GM19463 (cell line): ENCODE measurements around the gene EPYC.
"Not testable (repeated sequence)": the region's sequence is repeated elsewhere in the genome, so short reads cannot be mapped to it uniquely, and the experiment has no call there.

Experiments
- ATAC-seq: cut with Tn5 transposase; IDR thresholded peaks from one replicate; pipeline ENCODE4 v1.9.1; 2021; ENCODE audit warnings: mild to moderate bottlenecking, moderate library complexity; ENCODE audit not compliant: unreplicated experiment

EPYC gene

GRCh38 chr12:90991952-90992465 lies 12.8 kb downstream of the EPYC start:
- ATAC-seq, result no peak

- no peak for ATAC-seq
These were observed 14.2 kb downstream of the EPYC start for GRCh38 chr12:90990611-90991010.

DNA sequence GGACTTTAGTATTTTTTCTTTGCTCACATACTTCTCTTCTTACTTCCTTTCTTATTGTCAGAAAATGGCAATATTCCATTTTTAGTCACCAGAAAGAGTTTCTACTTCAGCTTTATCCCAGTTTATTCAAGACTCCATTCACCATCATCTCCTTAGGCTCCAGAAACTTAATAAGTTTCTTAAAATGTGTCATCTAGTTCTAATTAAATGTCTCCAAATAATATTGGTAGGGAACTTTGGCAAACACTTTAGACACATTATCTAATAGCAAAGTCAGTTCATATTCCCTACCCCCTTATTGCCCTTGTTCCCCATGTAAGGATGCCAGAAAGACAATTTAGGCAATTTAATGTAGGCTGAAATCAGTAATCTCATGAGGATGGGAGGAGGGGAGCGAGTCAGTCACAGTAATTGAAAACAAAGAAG lies 15.1 kb downstream of the EPYC start:
- no peak for ATAC-seq

DNA sequence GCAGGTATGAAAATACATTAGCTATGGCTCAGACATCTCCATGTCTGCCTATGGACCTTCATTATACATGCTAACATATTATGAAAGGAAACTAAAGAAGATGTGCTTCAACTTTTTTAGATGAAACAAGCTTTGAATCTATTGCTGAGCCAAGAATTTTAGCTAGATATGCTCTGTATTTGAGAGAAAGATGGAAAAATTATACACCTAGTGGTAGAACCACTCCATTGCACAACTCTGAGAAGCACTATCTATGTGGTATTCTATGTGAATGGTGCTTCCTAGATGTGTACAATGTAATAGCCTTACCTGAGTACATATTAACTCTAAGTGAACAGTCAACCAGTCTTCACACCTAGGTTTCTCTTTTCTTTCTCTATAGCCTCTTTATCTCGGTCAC lies 17.3 kb downstream of the EPYC start:
- no peak for ATAC-seq

- ATAC-seq, result no peak
These were observed 17.7 kb downstream of the EPYC start for GRCh38 chr12:90987101-90987500.

- ATAC-seq, result not testable (repeated sequence)
These were observed 19.4 kb downstream of the EPYC start for GRCh38 chr12:90985331-90985730.

- ATAC-seq, result no peak
These were observed 20.7 kb downstream of the EPYC start for GRCh38 chr12:90984114-90984513.

DNA sequence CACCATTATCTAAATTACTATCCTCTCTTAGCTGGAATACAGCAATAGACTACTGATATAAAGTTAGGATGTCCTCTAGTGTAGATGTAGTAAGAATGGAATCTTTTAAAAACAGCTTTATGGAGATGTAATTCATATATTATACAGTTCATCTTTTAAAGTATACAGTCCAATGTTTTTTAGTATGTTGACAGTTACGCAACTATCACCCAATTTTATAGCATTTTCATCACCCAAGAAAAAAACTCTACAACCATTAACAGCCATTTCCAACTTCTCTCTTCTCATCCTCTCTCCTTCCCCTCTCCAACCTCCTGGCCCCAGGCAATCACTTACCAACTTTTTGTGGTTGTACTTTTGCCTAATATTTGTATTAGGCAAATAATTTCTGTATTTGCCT lies 22.6 kb downstream of the EPYC start:
- ATAC-seq, result no peak

GRCh38 chr12:90979951-90980350 lies 24.8 kb downstream of the EPYC start:
- no peak for ATAC-seq

GRCh38 chr12:90979019-90979418 lies 25.8 kb downstream of the EPYC start:
- ATAC-seq, result no peak

- peak; percentile 81 for ATAC-seq
These were observed 26.5 kb downstream of the EPYC start for GRCh38 chr12:90978117-90978770.

DNA sequence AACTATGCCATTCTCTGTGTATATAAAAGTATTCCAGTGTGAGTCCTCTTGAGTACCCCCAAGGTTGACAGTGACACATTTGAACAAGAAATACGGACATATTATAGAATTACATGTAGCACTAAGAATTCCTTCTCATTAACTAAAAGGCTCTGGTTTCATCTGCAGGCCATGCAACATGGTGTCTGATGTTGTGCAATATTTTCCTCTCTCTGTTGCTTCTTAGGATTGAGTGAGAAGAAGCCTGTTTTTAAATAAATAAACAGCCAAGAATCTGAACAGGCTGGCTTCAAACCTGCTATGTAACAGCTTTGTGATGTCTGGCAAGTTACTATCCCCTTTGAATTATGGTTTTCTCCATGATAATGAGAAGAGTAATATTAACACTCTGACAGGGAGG lies 27.5 kb downstream of the EPYC start:
- no peak for ATAC-seq

DNA sequence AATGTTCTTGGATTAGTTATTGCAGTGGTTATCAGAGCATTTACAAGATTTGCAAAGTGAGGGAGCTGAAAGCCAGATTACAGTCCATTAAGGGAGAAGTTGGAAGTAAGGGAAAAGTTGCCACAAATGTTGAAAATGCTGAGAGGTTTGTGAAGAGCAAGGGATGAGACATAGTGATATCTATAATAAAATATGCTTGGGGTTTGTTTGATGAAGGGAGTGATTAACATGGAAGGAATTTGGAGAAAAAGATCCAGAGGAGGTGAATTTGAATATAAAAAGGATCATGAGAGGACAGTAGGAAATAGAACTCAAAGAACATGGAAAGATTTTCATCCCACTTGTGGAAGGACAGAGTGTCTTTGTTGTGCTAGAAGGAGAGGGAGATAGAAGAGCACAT lies 30.5 kb downstream of the EPYC start:
- ATAC-seq, result no peak

DNA sequence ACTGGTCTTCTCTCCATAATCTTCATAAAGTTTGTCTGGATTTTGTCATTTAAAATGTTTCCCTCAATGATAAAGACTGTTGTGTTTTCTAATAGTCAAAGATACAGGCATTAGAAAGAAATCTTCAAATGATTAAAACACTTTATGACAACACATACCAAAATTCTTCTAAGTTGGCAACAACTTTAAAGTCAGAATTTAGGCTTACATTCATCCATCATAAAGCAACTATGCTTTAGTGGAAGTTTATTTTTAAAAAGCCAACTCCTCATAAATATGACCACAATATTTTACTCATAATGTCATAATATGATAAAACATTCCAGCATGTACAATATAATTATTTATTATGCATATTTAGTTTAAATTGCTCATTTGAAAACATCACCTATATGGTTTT lies 32.5 kb downstream of the EPYC start:
- no peak for ATAC-seq

DNA sequence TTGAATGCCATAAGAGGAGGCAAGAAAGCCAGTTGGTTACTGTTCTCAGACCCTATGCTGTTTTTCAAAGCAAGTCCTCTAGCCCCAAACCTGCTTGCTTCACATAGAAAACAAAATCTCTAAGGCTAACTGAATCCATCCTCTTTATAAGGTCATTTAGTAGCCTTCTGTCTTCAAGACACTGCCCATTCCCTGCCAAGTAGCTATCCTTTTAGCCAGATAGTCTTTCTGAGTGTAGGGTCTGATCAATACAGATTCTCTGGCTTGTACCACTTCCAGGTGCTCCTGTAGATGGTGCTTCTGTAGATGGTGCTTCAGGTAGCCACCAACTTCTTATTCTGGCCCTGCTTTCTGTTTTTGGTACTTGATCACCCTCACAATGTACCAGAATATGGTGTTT lies 33.9 kb downstream of the EPYC start:
- no peak for ATAC-seq

DNA sequence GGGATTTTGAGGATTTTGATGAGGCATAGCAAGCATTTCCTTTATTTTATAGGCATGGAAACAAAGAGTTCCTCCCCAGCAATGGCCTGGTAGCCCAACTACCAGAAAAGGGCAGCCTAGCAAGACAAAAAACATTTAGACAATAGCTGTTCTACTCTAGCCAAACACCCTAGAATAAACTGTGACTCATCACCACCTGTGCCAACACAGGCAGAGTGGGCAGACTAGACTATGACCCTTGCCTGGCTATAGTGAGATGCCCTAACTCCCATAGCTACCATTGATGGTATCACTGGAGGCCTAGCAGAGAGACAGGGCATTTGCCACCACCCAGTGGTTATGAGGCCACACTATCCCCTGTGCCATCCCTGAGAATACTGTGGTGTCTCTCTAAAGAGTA lies 34.3 kb downstream of the EPYC start:
- ATAC-seq, result no peak

DNA sequence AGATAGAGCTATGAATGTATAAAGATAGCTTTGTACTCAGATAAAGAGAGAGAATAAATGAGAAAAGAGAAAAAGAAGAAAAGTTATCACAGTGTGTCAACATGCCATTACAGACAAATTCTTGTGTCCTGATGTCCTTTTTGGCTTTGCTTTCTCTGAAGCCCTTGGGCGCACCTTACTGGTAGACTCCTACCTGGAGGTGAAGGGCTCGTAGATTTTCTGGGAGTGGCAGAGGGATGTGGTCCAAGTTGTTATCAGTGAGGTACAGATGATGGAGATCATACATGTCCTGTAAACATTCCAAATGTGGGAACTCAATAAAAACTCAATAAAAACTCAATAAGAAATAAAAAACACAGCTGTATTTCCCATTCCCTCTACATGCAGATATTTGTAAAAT lies 34.9 kb downstream of the EPYC start:
- no peak for ATAC-seq

DNA sequence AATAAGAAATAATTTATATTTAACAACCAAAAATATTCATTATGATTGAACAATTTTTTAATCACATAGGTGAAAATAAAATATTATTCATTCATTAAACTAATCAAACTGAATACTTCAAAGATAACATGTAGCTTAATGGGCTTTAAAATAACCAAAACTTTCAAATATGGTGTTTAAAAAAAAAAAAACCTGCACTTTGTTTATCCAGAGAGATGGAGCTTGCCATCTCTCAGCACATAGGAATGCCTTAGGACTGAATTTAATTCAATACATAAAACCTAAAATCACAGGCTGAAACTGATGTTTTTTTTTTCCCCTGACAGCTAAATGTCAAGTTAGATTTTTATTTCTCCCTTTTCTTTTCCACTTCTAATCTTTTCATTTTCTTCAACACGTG lies 35.4 kb downstream of the EPYC start:
- no peak for ATAC-seq

DNA sequence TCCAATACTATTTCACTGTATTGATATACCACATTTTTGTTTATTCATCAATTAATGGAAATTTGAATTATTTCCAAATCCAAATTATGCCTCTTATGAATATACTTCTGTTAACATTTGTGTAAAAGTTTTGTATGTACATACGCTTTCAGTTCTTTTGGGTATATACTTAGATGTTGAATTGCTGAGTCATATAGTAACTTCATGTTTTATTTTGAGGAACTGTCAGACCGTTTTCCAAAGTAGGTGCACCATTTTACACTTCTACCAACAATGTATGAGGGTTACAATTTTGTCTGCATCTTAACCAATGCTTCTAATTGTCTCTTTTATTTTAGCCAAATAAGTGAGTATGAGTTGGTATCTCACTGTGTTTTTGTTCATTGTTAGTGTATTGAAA lies 39.6 kb downstream of the EPYC start:
- no peak for ATAC-seq

DNA sequence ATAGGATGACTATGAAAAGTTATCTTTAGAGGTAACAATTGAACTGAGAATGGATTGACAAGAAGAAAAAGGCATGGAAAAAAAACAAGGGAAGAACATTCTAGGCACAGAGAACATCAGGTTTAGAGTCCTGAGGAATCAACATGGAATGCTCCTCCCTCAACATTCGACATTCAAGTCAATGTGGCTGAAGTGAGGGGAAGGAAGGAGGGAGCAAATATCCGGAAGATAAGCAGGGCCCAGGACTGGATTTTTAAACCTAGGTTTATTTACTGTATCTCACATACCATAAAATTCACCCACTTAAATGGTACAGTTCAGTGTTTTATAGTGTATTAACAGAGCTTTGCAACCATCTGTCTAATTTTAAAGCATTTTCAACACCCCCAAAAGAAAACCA lies 40.2 kb downstream of the EPYC start:
- no peak for ATAC-seq

- ATAC-seq, result no peak
These were observed 40.8 kb downstream of the EPYC start for GRCh38 chr12:90963946-90964345.

DNA sequence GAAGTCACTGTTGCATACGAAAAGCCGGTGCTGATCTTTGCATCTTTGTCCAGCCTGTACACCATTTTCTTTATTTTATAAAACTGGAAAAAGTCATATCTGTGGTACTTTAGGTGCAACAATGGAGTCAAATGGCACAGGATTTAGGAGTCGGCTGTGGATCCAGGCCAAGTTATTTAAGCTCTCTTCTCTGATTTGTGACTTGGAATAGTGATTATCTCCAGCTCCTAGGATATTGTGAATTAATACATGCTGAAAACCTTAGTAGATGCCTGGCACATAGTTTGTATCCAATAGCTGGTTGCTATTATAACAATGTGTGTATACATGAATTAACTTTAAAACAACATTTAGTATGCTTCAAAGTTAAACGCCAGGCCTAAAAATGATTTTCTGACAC lies 43.6 kb downstream of the EPYC start:
- no peak for ATAC-seq

GRCh38 chr12:90959538-90960139 lies 45.1 kb downstream of the EPYC start:
- peak; percentile 89 for ATAC-seq
